Liver (tissue), 9 donors: Measurements from ENCODE around the gene GPBP1L1. TPM values are rescaled to one million over a fixed set of nuclear protein-coding genes. Genes with fewer than 3 reads are reported as not detected.

Experiments used
- DNase-seq: peaks from one replicate; pipeline ENCODE4 v3.0.0-alpha.2; 2017; ENCODE audit warnings: low spot score
- H3K27ac ChIP-seq, 2 donors: one replicate each; pipeline ENCODE4 v1.7.0; 2013; ENCODE audit warnings: inconsistent platforms in 2 of 2, low read length in 2 of 2, control low read depth in 1 of 2, low read depth in 1 of 2, mild to moderate bottlenecking in 1 of 2
- H3K27me3 ChIP-seq, 4 donors: one replicate each; pipeline versions ENCODE4 v1.6.1 to v1.7.0; 2013; ENCODE audit warnings: low read length in 3 of 4, inconsistent platforms in 1 of 4, mild to moderate bottlenecking in 1 of 4, moderate library complexity in 1 of 4; ENCODE audit not compliant: control insufficient read depth in 4 of 4, insufficient read depth in 4 of 4
- H3K36me3 ChIP-seq, 4 donors: one replicate each; pipeline versions ENCODE4 v1.6.1 to v1.7.0; 2013; ENCODE audit warnings: low read length in 3 of 4, mild to moderate bottlenecking in 3 of 4, low read depth in 1 of 4, moderate library complexity in 1 of 4; ENCODE audit not compliant: control insufficient read depth in 4 of 4, insufficient read depth in 3 of 4
- H3K4me1 ChIP-seq, 4 donors: one replicate each; pipeline versions ENCODE4 v1.6.1 to v1.7.0; 2013; ENCODE audit warnings: low read length in 3 of 4, mild to moderate bottlenecking in 3 of 4, moderate library complexity in 1 of 4; ENCODE audit not compliant: control insufficient read depth in 4 of 4, insufficient read depth in 4 of 4
- H3K4me3 ChIP-seq, 3 donors: one replicate each; pipeline versions ENCODE4 v1.6.1 to v1.7.0; 2013; ENCODE audit warnings: low read length in 3 of 3, control low read depth in 1 of 3, low read depth in 1 of 3, mild to moderate bottlenecking in 1 of 3
- H3K9ac ChIP-seq, 2 donors: one replicate each; pipeline ENCODE4 v1.7.0; 2013; ENCODE audit warnings: low read length in 2 of 2, mild to moderate bottlenecking in 2 of 2, moderate library complexity in 2 of 2, control low read depth in 1 of 2, low read depth in 1 of 2
- H3K9me3 ChIP-seq, 4 donors: one replicate each; pipeline versions ENCODE4 v1.6.1 to v1.7.0; 2013; ENCODE audit warnings: low read length in 3 of 4; ENCODE audit not compliant: control insufficient read depth in 4 of 4
- EGR1 ChIP-seq, 2 donors: IDR thresholded peaks; 2 replicates each; pipeline ENCODE4 v1.6.1; 2016 to 2018; ENCODE audit warnings: antibody characterized with exemption in 2 of 2, low read depth in 2 of 2
- FOXA1 ChIP-seq: IDR thresholded peaks from 2 replicates; pipeline ENCODE4 v1.6.1; 2016; ENCODE audit warnings: antibody characterized with exemption
- FOXA2 ChIP-seq: IDR thresholded peaks from 2 replicates; pipeline ENCODE4 v1.6.1; 2016; ENCODE audit warnings: antibody characterized with exemption
- GABPA ChIP-seq, 2 donors: IDR thresholded peaks in 1 of 2; conservative IDR thresholded peaks in 1 of 2; 2 replicates each; pipeline ENCODE4 v1.6.1; 2016; ENCODE audit warnings: antibody characterized with exemption in 2 of 2, mild to moderate bottlenecking in 1 of 2, moderate library complexity in 1 of 2
- HNF4A ChIP-seq, 2 donors: conservative IDR thresholded peaks; 2 replicates each; pipeline ENCODE4 v1.6.1; 2016; ENCODE audit warnings: antibody characterized with exemption in 2 of 2, mild to moderate bottlenecking in 2 of 2
- HNF4G ChIP-seq: IDR thresholded peaks from 2 replicates; pipeline ENCODE4 v1.6.1; 2016; ENCODE audit warnings: antibody characterized with exemption
- JUND ChIP-seq, 2 donors: IDR thresholded peaks; 2 replicates each; pipeline ENCODE4 v1.6.1; 2016; ENCODE audit warnings: antibody characterized with exemption in 2 of 2
- NR2F2 ChIP-seq: IDR thresholded peaks from 2 replicates; pipeline ENCODE4 v1.6.1; 2016; ENCODE audit warnings: antibody characterized with exemption
- RAD21 ChIP-seq, 2 donors: IDR thresholded peaks; 2 replicates each; pipeline ENCODE4 v1.6.1; 2016; ENCODE audit warnings: antibody characterized with exemption in 2 of 2, mild to moderate bottlenecking in 2 of 2
- RXRA ChIP-seq, 2 donors: IDR thresholded peaks; 2 replicates each; pipeline ENCODE4 v1.6.1; 2017 to 2018; ENCODE audit warnings: antibody characterized with exemption in 2 of 2, mild to moderate bottlenecking in 1 of 2
- SP1 ChIP-seq: IDR thresholded peaks from 2 replicates; pipeline ENCODE4 v1.6.1; 2018; ENCODE audit warnings: antibody characterized with exemption, mild to moderate bottlenecking
- TAF1 ChIP-seq: conservative IDR thresholded peaks from 2 replicates; pipeline ENCODE4 v1.6.1; 2016; ENCODE audit warnings: antibody characterized with exemption, mild to moderate bottlenecking
- YY1 ChIP-seq: IDR thresholded peaks from 2 replicates; pipeline ENCODE4 v1.6.1; 2016; ENCODE audit warnings: antibody characterized with exemption, mild to moderate bottlenecking
- WGBS: extraction: QIAGEN DNeasy Blood & Tissue Kit; methylation state at CpG from one replicate; pipeline ENCODE4 v1.1.7; 2013; 5-methylcytosine and 5-hydroxymethylcytosine counted together
- polyA plus RNA-seq, 2 donors: library from polyadenylated mRNA; stranded (reverse) in 1 of 2; unstranded in 1 of 2; fragments of 200-250 nt in 1 of 2; fragments of >200 nt in 1 of 2; fragmentation: Nextera tagmentation in 1 of 2; extraction: Ambion mirVana in 1 of 2; gene quantifications; one replicate each; pipeline versions ENCODE4 v1.2.1 to v1.2.3, GENCODE V29; 2013 to 2015
- total RNA-seq, 2 donors: library from RNA; depleted of rRNA; stranded (reverse); fragments of >200 nt; gene quantifications; one replicate each; pipeline ENCODE4 v1.2.3, GENCODE V29; 2014
- TF ChIP-seq, protein P1 (sequence below): IDR thresholded peaks from 2 replicates; pipeline ENCODE4 v1.6.1; 2016; ENCODE audit warnings: antibody characterized with exemption, mild to moderate bottlenecking
- TF ChIP-seq, protein P2 (sequence below): IDR thresholded peaks from 2 replicates; pipeline ENCODE4 v1.6.1; 2016; ENCODE audit warnings: antibody characterized with exemption
- TF ChIP-seq, protein P3 (sequence below): IDR thresholded peaks from 2 replicates; pipeline ENCODE4 v1.6.1; 2016; ENCODE audit warnings: antibody characterized with exemption
- TF ChIP-seq, protein P4 (sequence below): IDR thresholded peaks from 2 replicates; pipeline ENCODE4 v1.6.1; 2016; ENCODE audit warnings: antibody characterized with exemption
- TF ChIP-seq, protein P5 (sequence below): fragments of 150-350 bp; IDR thresholded peaks from 2 replicates; pipeline ENCODE4 v1.5.1; 2017; ENCODE audit warnings: improper control_type of control experiment, low read depth, low read length; ENCODE audit not compliant: missing input control
- donor health status: healthy.
- donor health status: healthy.
- donor health status: healthy.
- donor health status: healthy.
- donor health status: healthy.

Gene GPBP1L1
- total and polyA plus RNA-seq, 4 donors = 24.8 to 86.7 (median 53.5) TPM

DNA sequence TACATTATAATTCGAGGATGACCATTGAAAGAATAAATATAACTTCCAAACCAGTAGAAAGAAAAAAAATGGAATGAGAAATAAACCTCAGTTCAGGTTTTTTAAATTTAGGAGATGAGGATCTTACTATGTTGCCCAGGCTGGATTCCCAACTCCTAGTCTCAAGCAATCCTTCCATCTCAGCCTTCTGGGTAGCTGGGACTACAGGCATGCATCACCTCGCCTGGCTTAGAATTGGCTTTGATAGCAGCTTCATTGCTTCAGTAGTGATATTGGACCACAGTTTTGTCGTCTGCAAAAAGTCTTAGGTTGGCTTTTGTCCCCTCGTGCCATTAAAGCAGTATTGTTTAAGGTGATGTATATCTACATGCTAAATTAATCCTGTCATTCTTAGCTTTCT is 99.6 kb downstream of the GPBP1L1 start:
- H3K9me3 ChIP-seq = no peaks in the 10 kb centered on the region
- no peaks in the 10 kb centered on the region for H3K27me3 ChIP-seq
- H3K4me3 ChIP-seq = no peak overlapping the region
- peaks cover 9 to 31% (median 21%) of the 10 kb centered on the region in 4 donors for H3K4me1 ChIP-seq
- DNase-seq = no peak
- H3K36me3 ChIP-seq = no peaks in the 10 kb centered on the region
- H3K27ac ChIP-seq = no peak overlapping the region
- no peak overlapping the region for H3K9ac ChIP-seq
- 75% methylated on average over 4 of the region's 4 CpGs for WGBS
- TF ChIP-seq YY1 (no peak), SP1 (no peak), NR2F2 (no peak), GABPA (IDR thresholded peaks at IDR 0.05 in 1 of 2, conservative IDR thresholded peaks at IDR 0.05 in 1 of 2) (no peak), RAD21 (IDR thresholded peaks at IDR 0.05) (no peak), HNF4A (conservative IDR thresholded peaks at IDR 0.05) (no peak), FOXA1 (no peak), EGR1 (IDR thresholded peaks at IDR 0.05; ENCODE audit: low read depth in 2 of 2) (no peak), TAF1 (no peak), HNF4G (no peak), RXRA (IDR thresholded peaks at IDR 0.05) (no peak), JUND (IDR thresholded peaks at IDR 0.05) (no peak), FOXA2 (no peak)
- TF ChIP-seq, protein P1, sequence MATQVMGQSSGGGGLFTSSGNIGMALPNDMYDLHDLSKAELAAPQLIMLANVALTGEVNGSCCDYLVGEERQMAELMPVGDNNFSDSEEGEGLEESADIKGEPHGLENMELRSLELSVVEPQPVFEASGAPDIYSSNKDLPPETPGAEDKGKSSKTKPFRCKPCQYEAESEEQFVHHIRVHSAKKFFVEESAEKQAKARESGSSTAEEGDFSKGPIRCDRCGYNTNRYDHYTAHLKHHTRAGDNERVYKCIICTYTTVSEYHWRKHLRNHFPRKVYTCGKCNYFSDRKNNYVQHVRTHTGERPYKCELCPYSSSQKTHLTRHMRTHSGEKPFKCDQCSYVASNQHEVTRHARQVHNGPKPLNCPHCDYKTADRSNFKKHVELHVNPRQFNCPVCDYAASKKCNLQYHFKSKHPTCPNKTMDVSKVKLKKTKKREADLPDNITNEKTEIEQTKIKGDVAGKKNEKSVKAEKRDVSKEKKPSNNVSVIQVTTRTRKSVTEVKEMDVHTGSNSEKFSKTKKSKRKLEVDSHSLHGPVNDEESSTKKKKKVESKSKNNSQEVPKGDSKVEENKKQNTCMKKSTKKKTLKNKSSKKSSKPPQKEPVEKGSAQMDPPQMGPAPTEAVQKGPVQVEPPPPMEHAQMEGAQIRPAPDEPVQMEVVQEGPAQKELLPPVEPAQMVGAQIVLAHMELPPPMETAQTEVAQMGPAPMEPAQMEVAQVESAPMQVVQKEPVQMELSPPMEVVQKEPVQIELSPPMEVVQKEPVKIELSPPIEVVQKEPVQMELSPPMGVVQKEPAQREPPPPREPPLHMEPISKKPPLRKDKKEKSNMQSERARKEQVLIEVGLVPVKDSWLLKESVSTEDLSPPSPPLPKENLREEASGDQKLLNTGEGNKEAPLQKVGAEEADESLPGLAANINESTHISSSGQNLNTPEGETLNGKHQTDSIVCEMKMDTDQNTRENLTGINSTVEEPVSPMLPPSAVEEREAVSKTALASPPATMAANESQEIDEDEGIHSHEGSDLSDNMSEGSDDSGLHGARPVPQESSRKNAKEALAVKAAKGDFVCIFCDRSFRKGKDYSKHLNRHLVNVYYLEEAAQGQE = no peak
- TF ChIP-seq, protein P2, sequence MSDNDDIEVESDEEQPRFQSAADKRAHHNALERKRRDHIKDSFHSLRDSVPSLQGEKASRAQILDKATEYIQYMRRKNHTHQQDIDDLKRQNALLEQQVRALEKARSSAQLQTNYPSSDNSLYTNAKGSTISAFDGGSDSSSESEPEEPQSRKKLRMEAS = no peak
- TF ChIP-seq, protein P3, sequence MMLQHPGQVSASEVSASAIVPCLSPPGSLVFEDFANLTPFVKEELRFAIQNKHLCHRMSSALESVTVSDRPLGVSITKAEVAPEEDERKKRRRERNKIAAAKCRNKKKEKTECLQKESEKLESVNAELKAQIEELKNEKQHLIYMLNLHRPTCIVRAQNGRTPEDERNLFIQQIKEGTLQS = no peak
- TF ChIP-seq, protein P4, sequence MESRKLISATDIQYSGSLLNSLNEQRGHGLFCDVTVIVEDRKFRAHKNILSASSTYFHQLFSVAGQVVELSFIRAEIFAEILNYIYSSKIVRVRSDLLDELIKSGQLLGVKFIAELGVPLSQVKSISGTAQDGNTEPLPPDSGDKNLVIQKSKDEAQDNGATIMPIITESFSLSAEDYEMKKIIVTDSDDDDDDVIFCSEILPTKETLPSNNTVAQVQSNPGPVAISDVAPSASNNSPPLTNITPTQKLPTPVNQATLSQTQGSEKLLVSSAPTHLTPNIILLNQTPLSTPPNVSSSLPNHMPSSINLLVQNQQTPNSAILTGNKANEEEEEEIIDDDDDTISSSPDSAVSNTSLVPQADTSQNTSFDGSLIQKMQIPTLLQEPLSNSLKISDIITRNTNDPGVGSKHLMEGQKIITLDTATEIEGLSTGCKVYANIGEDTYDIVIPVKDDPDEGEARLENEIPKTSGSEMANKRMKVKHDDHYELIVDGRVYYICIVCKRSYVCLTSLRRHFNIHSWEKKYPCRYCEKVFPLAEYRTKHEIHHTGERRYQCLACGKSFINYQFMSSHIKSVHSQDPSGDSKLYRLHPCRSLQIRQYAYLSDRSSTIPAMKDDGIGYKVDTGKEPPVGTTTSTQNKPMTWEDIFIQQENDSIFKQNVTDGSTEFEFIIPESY = no peak
- TF ChIP-seq, protein P5, sequence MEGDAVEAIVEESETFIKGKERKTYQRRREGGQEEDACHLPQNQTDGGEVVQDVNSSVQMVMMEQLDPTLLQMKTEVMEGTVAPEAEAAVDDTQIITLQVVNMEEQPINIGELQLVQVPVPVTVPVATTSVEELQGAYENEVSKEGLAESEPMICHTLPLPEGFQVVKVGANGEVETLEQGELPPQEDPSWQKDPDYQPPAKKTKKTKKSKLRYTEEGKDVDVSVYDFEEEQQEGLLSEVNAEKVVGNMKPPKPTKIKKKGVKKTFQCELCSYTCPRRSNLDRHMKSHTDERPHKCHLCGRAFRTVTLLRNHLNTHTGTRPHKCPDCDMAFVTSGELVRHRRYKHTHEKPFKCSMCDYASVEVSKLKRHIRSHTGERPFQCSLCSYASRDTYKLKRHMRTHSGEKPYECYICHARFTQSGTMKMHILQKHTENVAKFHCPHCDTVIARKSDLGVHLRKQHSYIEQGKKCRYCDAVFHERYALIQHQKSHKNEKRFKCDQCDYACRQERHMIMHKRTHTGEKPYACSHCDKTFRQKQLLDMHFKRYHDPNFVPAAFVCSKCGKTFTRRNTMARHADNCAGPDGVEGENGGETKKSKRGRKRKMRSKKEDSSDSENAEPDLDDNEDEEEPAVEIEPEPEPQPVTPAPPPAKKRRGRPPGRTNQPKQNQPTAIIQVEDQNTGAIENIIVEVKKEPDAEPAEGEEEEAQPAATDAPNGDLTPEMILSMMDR = no peak
